NCI-H1694 (cell line): ENCODE results near the gene ALDH1L2.
A peak's percentile ranks its signal among the peaks of the same experiment; 100 is the strongest.

Experiments
- DNase-seq: peaks from one replicate; lab custom pipeline; 2025; lab: John Stamatoyannopoulos, UW

ALDH1L2 gene

GRCh38 chr12:105083551-105084105 is 630 bp downstream of the ALDH1L2 start:
- peak; percentile 37 for DNase-seq

GRCh38 chr12:105083031-105083430 is 1.2 kb downstream of the ALDH1L2 start:
- DNase-seq: no peak

GRCh38 chr12:105078712-105079570 is 5.3 kb downstream of the ALDH1L2 start:
- no peak for DNase-seq

GRCh38 chr12:105077435-105077834 is 6.8 kb downstream of the ALDH1L2 start:
- DNase-seq: no peak

- no peak for DNase-seq
Measured at GRCh38 chr12:105076913-105077312, 7.3 kb downstream of the ALDH1L2 start.

GRCh38 chr12:105076098-105076497 is 8.2 kb downstream of the ALDH1L2 start:
- DNase-seq: no peak

- no peak for DNase-seq
Measured at GRCh38 chr12:105072888-105073488, 11.3 kb downstream of the ALDH1L2 start.

- DNase-seq: no peak
Measured at GRCh38 chr12:105071981-105072380, 12.3 kb downstream of the ALDH1L2 start.

GRCh38 chr12:105069936-105070702 is 14.1 kb downstream of the ALDH1L2 start:
- DNase-seq: no peak

- DNase-seq: no peak
Measured at GRCh38 chr12:105067511-105068031, 16.7 kb downstream of the ALDH1L2 start.

GRCh38 chr12:105064564-105065178 is 19.6 kb downstream of the ALDH1L2 start:
- DNase-seq: no peak

GRCh38 chr12:105060715-105061378 is 23.4 kb downstream of the ALDH1L2 start:
- no peak for DNase-seq

GRCh38 chr12:105057174-105057573 is 27.1 kb downstream of the ALDH1L2 start:
- no peak for DNase-seq

- peak; percentile 88 for DNase-seq
Measured at GRCh38 chr12:105053116-105053572, 31.1 kb downstream of the ALDH1L2 start.

GRCh38 chr12:105051981-105052380 is 32.3 kb downstream of the ALDH1L2 start:
- DNase-seq: no peak

GRCh38 chr12:105048315-105048714 is 35.9 kb downstream of the ALDH1L2 start:
- DNase-seq: no peak

GRCh38 chr12:105047308-105047707 is 37.0 kb downstream of the ALDH1L2 start:
- DNase-seq: no peak

GRCh38 chr12:105041186-105041585 is 43.1 kb downstream of the ALDH1L2 start:
- no peak for DNase-seq

GRCh38 chr12:105040476-105040875 is 43.8 kb downstream of the ALDH1L2 start:
- DNase-seq: no peak

- no peak for DNase-seq
Measured at GRCh38 chr12:105036937-105037649, 47.2 kb downstream of the ALDH1L2 start.
